ENCODE data around the gene NEURL4. TPM values are rescaled to one million over a fixed set of nuclear protein-coding genes. Genes with fewer than 3 reads are reported as not detected.
A peak's percentile ranks its signal among the peaks of the same experiment; 100 is the strongest.

The NEURL4 gene
- polyA plus RNA-seq, 1 of the 3 experiments (the other 2 are of a cell fraction), result 22.1 TPM

GRCh38 chr17:7289256-7290032, 39.7 kb downstream of the NEURL4 start:
- Histone ChIP-seq H2AFZ (ENCODE audit: low read depth) (no peak overlapping the region), H3K9ac (no peak overlapping the region), H3F3A (replicated peaks; ENCODE audit: insufficient read depth) (peaks cover 5% of the 10 kb centered on the region), H3K4me2 (no peak overlapping the region), H3K36me3 (replicated peaks in 1 of 2; ENCODE audit: control insufficient read depth in 1 of 2, insufficient read depth in 2 of 2, low read length in 1 of 2) (no peaks in the 10 kb centered on the region), H3K27ac (ENCODE audit: low read depth in 2 of 2, low read length in 1 of 2) (no peak overlapping the region), H3K9me3 (no peaks in the 10 kb centered on the region), H3K4me1 (ENCODE audit: control insufficient read depth in 1 of 2, insufficient read depth in 2 of 2, low read depth in 1 of 2, low read length in 1 of 2) (peaks cover 0 to 3% of the 10 kb centered on the region in 2 experiments; a peak in 1 of 4 replicates), H4K20me1 (ENCODE audit: insufficient read depth) (no peaks in the 10 kb centered on the region), H3K79me2 (ENCODE audit: insufficient read depth) (no peaks in the 10 kb centered on the region), H3K27me3 (ENCODE audit: insufficient read depth) (peaks cover 30% of the 10 kb centered on the region; the same call in 1 of the 2 replicates), H3K4me3 (ENCODE audit: low read depth in 2 of 2, low read length in 1 of 2) (no peak overlapping the region), H3K9me2 (no peaks in the 10 kb centered on the region)
- DNase-seq, result peak; percentile 29
- ChIA-PET CTCF (interaction anchor here (0.9 to 1.6 kb wide), 3 partner anchors 9 to 244 kb away, joined by 3 to 11 read pairs (median 4); partner anchors contain the start of gene SLC2A4), POLR2A (no interaction called here)
- WGBS (ENCODE audit: low lambda C conversion rate), result 44% methylated on average over 8 of the region's 18 CpGs
- no peak for TF ChIP-seq GABPA (IDR thresholded peaks at IDR 0.05; ENCODE audit: low read depth)
- no peak for TF ChIP-seq ELF1 (IDR thresholded peaks at IDR 0.05)
- TF ChIP-seq FOXM1 (IDR thresholded peaks at IDR 0.05; ENCODE audit: low read depth), result no peak
- TF ChIP-seq FOXJ3 (CRISPR knock-in tag; IDR thresholded peaks at IDR 0.05), result no peak
- no peak for TF ChIP-seq RCOR1 (IDR thresholded peaks at IDR 0.05; ENCODE audit: low read length)
- no peak for TF ChIP-seq EZH2phosphoT487 (IDR thresholded peaks at IDR 0.05; ENCODE audit: borderline replicate concordance, low read depth)
- TF ChIP-seq MEF2A (IDR thresholded peaks at IDR 0.05; ENCODE audit: borderline replicate concordance, low read depth), result no peak
- no peak for TF ChIP-seq CHD2 (IDR thresholded peaks at IDR 0.05; ENCODE audit: low read length, partially characterized antibody)
- no peak for TF ChIP-seq POLR2AphosphoS5 (IDR thresholded peaks at IDR 0.05; ENCODE audit: low read depth, low read length)
- no peak for TF ChIP-seq GATA2 (CRISPR knock-in tag; IDR thresholded peaks at IDR 0.05)
- no peak for TF ChIP-seq SMC3 (IDR thresholded peaks at IDR 0.05; ENCODE audit: low read depth, low read length)
- no peak for TF ChIP-seq TAF1 (IDR thresholded peaks at IDR 0.05; ENCODE audit: borderline replicate concordance, low read depth, low read length)
- TF ChIP-seq, protein P1, sequence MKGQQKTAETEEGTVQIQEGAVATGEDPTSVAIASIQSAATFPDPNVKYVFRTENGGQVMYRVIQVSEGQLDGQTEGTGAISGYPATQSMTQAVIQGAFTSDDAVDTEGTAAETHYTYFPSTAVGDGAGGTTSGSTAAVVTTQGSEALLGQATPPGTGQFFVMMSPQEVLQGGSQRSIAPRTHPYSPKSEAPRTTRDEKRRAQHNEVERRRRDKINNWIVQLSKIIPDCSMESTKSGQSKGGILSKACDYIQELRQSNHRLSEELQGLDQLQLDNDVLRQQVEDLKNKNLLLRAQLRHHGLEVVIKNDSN (IDR thresholded peaks at IDR 0.05; ENCODE audit: borderline replicate concordance, low read depth), result no peak

GRCh38 chr17:7285679-7286078, 43.5 kb downstream of the NEURL4 start:
- no peaks in the 10 kb centered on the region for H3K79me2 ChIP-seq (ENCODE audit: insufficient read depth)
- H3K4me2 ChIP-seq, result no peak overlapping the region
- no peak overlapping the region for H3K9ac ChIP-seq
- CTCF ChIA-PET, result interaction anchor here (1.1 to 8.8 kb wide), 3 partner anchors 12 to 374 kb away, joined by 3 to 169 read pairs (median 3); no protein-coding TSS in a partner anchor
- TF ChIP-seq GATA2 (CRISPR knock-in tag; IDR thresholded peaks at IDR 0.05) (no peak), TAF1 (IDR thresholded peaks at IDR 0.05; ENCODE audit: borderline replicate concordance, low read depth, low read length) (no peak), RAD21 (IDR thresholded peaks at IDR 0.05; ENCODE audit: low read length) (no peak), NRF1 (IDR thresholded peaks at IDR 0.05; ENCODE audit: low read depth, low read length) (no peak), IRF3 (IDR thresholded peaks at IDR 0.05; ENCODE audit: low read depth, low read length) (no peak), YY1 (IDR thresholded peaks at IDR 0.05; ENCODE audit: low read depth) (no peak)
- TF ChIP-seq, protein P1 (IDR thresholded peaks at IDR 0.05; ENCODE audit: borderline replicate concordance, low read depth), result no peak
- TF ChIP-seq, protein P2, sequence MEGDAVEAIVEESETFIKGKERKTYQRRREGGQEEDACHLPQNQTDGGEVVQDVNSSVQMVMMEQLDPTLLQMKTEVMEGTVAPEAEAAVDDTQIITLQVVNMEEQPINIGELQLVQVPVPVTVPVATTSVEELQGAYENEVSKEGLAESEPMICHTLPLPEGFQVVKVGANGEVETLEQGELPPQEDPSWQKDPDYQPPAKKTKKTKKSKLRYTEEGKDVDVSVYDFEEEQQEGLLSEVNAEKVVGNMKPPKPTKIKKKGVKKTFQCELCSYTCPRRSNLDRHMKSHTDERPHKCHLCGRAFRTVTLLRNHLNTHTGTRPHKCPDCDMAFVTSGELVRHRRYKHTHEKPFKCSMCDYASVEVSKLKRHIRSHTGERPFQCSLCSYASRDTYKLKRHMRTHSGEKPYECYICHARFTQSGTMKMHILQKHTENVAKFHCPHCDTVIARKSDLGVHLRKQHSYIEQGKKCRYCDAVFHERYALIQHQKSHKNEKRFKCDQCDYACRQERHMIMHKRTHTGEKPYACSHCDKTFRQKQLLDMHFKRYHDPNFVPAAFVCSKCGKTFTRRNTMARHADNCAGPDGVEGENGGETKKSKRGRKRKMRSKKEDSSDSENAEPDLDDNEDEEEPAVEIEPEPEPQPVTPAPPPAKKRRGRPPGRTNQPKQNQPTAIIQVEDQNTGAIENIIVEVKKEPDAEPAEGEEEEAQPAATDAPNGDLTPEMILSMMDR (IDR thresholded peaks at IDR 0.05), result no peak
- no peaks in the 10 kb centered on the region for H3K9me3 ChIP-seq
- no peak overlapping the region for H3K4me3 ChIP-seq (ENCODE audit: low read depth in 2 of 2, low read length in 1 of 2)
- H3K27me3 ChIP-seq (ENCODE audit: insufficient read depth), result peaks cover 6% of the 10 kb centered on the region; the same call in 1 of the 2 replicates
- WGBS (ENCODE audit: low lambda C conversion rate), result 82% methylated on average over 11 of the region's 12 CpGs
- no peak overlapping the region for H3K27ac ChIP-seq (ENCODE audit: low read depth in 2 of 2, low read length in 1 of 2)
- no peaks in the 10 kb centered on the region for H4K20me1 ChIP-seq (ENCODE audit: insufficient read depth)
- no peak for DNase-seq
- H3K9me2 ChIP-seq, result no peaks in the 10 kb centered on the region
- peaks cover 5% of the 10 kb centered on the region for H3F3A ChIP-seq (replicated peaks; ENCODE audit: insufficient read depth)
- H3K36me3 ChIP-seq (replicated peaks in 1 of 2; ENCODE audit: control insufficient read depth in 1 of 2, insufficient read depth in 2 of 2, low read length in 1 of 2), result no peaks in the 10 kb centered on the region
- POLR2A ChIA-PET, result no interaction called here
- H3K4me1 ChIP-seq (ENCODE audit: control insufficient read depth in 1 of 2, insufficient read depth in 2 of 2, low read depth in 1 of 2, low read length in 1 of 2), result peaks cover 6 to 14% of the 10 kb centered on the region in 2 experiments; a peak in 2 of 4 replicates
- no peak overlapping the region for H2AFZ ChIP-seq (ENCODE audit: low read depth)

Measured in SK-N-SH (cell line).